T-helper 17 cell (primary cell): Measurements from ENCODE around the gene NPTX1. TPM values are rescaled to one million over a fixed set of nuclear protein-coding genes. Genes with fewer than 3 reads are reported as not detected.

ENCODE experiments used
- ATAC-seq: fragments of 150-1000 bp; cut with Tn5 transposase; 2 replicates; pipeline ENCODE4 v1.10.0; 2021; ENCODE audit warnings: mild to moderate bottlenecking, moderate library complexity
- DNase-seq, 3 donors: peaks; one replicate each; pipeline versions ENCODE4 v3.0.0 to v3.0.0-alpha.2; 2020 to 2021
- H3K9me3 ChIP-seq: one replicate; pipeline ENCODE4 v1.7.0; 2013; ENCODE audit warnings: low read length, mild to moderate bottlenecking; ENCODE audit not compliant: control insufficient read depth, poor library complexity, severe bottlenecking
- H3K27ac Mint-ChIP-seq: one replicate; pipeline ENCODE4 v1.8.0; 2022; ENCODE audit warnings: mild to moderate bottlenecking, moderate library complexity, mixed read lengths
- H3K27me3 Mint-ChIP-seq: one replicate; pipeline ENCODE4 v1.8.0; 2022; ENCODE audit warnings: mixed read lengths
- H3K36me3 Mint-ChIP-seq: one replicate; pipeline ENCODE4 v1.8.0; 2022; ENCODE audit warnings: low read depth, mixed read lengths
- H3K4me1 Mint-ChIP-seq: one replicate; pipeline ENCODE4 v1.8.0; 2022; ENCODE audit warnings: mild to moderate bottlenecking, mixed read lengths
- H3K4me3 Mint-ChIP-seq: one replicate; pipeline ENCODE4 v1.8.0; 2022; ENCODE audit warnings: mild to moderate bottlenecking, moderate library complexity, mixed read lengths
- total RNA-seq, 4 donors: library from RNA in 2 of 4; stranded (reverse) in 2 of 4; gene quantifications; one replicate each; pipeline ENCODE4 v1.2.3 and lab custom pipeline; 2022 to 2026

The NPTX1 gene
- total RNA-seq, 2 donors from 2014 or later: 0.07 to 0.99 TPM

DNA sequence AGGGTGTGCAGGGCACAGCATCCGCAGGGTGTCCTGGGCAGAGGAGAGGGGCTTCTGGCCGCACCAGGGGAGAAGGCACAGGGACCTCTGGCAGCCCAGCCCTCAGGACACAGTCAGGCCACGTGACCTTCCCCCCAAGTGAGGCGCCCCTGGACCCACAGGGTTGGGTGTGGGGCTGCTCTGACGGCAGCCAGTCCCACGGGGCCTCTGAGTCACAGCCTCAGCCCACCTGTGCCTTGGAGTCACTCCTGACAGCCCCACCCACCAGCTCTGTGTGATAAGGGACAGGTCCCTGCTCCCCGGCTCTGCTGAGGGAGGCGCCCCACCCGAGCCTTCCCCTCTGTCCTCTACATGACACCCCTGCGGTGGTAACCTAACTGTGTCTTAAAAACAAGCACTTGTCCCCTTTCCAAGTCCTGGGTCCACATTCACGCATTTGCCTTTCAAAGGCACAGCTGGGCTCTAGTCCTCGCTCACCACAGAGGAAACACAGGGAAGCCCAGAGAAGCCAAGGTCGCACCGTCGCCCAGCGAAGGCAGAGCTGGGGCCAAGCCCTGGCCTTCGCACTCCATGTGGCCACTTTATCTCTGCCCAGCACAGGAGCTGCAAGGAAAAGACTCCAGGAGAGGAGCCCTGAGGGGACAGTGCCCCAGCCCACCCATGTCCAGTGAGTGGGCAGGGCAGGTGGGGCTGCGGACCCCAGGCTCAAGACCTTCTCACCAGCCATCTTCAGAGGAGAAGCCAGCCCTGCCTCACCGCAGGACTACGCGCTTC lies 5.1 kb upstream of the NPTX1 start:
- no peaks in the 10 kb centered on the region for H3K9me3 ChIP-seq
- DNase-seq (no peak), ATAC-seq (no peak)
- Mint-ChIP-seq H3K27me3 (peaks cover 62% of the 10 kb centered on the region), H3K4me3 (no peak overlapping the region), H3K27ac (no peak overlapping the region), H3K36me3 (peaks cover 5% of the 10 kb centered on the region), H3K4me1 (peaks cover 2% of the 10 kb centered on the region)

DNA sequence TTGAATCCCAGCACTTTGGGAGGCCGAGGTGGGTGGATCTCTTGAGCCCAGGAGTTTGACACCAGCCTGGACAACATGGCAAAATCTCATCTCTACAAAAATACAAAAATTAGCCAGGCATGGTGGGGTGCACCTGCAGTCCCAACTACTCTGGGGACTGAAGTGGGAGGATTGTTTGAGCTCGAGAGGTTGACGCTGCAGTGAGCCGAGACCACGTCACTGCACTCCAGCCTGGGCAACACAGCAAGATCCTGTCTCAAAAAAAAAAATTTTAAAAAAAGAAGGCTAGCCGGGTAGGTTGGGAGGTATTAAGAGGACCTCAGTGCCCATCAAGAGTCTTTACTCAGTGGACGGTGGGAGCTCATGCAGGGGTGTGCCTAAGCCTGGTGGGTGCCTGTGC lies 3.8 kb upstream of the NPTX1 start:
- Mint-ChIP-seq H3K36me3 (peaks cover 5% of the 10 kb centered on the region), H3K27me3 (peaks cover 53% of the 10 kb centered on the region), H3K4me3 (no peak overlapping the region), H3K27ac (no peak overlapping the region), H3K4me1 (peaks cover 3% of the 10 kb centered on the region)
- H3K9me3 ChIP-seq: no peaks in the 10 kb centered on the region
- ATAC-seq (no peak), DNase-seq (no peak)

GRCh38 chr17:80479246-80479566 lies 2.8 kb upstream of the NPTX1 start:
- H3K4me3 Mint-ChIP-seq: peak overlapping the region; percentile 49
- ATAC-seq: no peak
- H3K36me3 Mint-ChIP-seq: peaks cover 5% of the 10 kb centered on the region
- H3K9me3 ChIP-seq: no peaks in the 10 kb centered on the region
- no peak for DNase-seq
- H3K27me3 Mint-ChIP-seq: peaks cover 61% of the 10 kb centered on the region
- H3K27ac Mint-ChIP-seq: no peak overlapping the region
- H3K4me1 Mint-ChIP-seq: peaks cover 12% of the 10 kb centered on the region

DNA sequence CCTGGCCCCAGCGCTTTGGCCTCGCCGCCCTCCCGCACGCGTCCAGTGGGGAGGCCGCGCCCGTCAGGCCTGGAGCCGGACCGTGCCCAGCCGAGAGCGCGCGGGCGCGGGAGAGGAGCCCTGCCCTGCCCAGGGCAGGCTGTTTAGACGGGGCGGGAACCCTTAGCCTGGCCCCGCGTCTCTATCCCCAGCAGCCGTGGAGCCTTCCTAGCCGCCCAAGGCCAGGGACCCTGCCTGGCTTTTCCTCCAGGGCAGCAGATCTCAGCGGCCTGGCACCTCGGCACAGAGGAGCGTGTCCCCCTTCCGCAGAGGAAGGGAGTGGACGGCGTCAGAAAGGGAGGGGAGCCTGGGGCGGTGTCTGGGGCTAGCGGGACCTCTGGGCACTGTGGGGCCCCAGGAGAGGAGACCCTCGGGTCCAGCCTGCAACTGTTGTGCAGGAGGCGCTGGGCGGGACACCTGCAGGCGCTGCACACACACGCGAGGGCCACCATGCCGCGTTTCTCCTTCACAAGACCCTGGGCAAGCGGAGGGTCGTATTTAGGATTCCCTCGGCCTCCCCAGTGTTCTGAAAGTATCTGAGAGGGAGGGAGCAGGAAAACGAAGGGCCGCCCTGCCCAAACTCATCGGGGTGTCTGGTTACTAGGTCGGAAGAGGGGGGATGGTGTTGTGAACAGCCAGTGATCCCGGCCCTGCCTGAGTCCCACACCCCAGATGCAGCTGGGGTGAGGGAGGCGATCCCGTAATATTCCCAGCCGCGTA lies 2.3 kb upstream of the NPTX1 start:
- no peaks in the 10 kb centered on the region for H3K9me3 ChIP-seq
- H3K27ac Mint-ChIP-seq: no peak overlapping the region
- no peak for DNase-seq
- no peak for ATAC-seq
- peaks cover 62% of the 10 kb centered on the region for H3K27me3 Mint-ChIP-seq
- H3K4me3 Mint-ChIP-seq: no peak overlapping the region
- peaks cover 12% of the 10 kb centered on the region for H3K4me1 Mint-ChIP-seq
- H3K36me3 Mint-ChIP-seq: peaks cover 5% of the 10 kb centered on the region

DNA sequence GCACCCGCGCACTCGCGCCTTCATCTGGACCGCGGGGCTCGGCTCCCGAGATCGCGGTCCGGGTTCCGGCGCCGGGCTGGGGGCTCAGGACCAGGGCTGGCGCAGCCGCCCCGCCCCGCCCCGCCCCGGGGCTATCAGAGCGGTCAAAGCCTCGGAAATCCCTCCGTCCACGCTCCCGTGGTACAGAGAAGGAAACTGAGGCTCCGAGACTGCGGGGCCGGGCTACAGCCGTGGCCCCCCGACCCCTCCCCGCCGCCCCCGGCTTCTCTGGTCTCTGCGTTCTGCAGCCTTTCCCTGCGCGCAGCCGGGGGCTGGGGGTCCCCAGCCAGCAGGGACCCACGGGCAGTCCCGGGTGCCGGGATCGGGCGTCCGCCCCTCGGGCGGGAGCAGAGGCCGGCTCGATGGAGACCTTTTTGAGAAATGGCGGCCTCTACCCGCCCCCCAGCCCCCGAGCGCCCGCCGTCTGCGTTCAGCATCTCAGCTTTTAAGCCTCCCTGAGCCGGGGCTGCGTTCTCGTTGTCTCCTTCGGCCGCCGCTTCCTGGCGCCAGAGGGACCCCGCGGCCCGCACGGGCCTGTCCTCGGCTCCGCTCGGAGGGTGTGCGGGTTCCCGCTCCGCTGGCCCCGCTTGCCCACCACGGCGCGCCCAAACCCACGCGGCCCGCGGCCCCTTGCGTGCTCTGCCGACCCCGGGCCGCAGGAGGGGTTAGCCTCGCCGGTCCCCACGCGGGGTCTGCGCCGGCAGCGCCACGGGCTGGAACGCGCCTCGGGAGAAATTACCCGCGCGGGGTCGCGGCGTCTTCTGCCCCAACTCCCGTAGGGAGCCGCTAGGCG lies 1.5 kb upstream of the NPTX1 start:
- H3K4me1 Mint-ChIP-seq: peaks cover 12% of the 10 kb centered on the region
- no peak overlapping the region for H3K4me3 Mint-ChIP-seq
- H3K36me3 Mint-ChIP-seq: peaks cover 5% of the 10 kb centered on the region
- H3K27ac Mint-ChIP-seq: no peak overlapping the region
- peaks cover 61% of the 10 kb centered on the region for H3K27me3 Mint-ChIP-seq
- DNase-seq (no peak), ATAC-seq (no peak)
- H3K9me3 ChIP-seq: no peaks in the 10 kb centered on the region

- DNase-seq (no peak), ATAC-seq (no peak)
- H3K4me3 Mint-ChIP-seq: no peak overlapping the region
- no peaks in the 10 kb centered on the region for H3K36me3 Mint-ChIP-seq
- no peaks in the 10 kb centered on the region for H3K9me3 ChIP-seq
- no peak overlapping the region for H3K27ac Mint-ChIP-seq
- peaks cover 60% of the 10 kb centered on the region for H3K27me3 Mint-ChIP-seq
- H3K4me1 Mint-ChIP-seq: peaks cover 15% of the 10 kb centered on the region
Measured at GRCh38 chr17:80476877-80477646, 655 bp upstream of the NPTX1 start.

GRCh38 chr17:80474961-80475909 lies 1.2 kb downstream of the NPTX1 start:
- no peaks in the 10 kb centered on the region for H3K36me3 Mint-ChIP-seq
- no peak overlapping the region for H3K27ac Mint-ChIP-seq
- peaks cover 61% of the 10 kb centered on the region for H3K27me3 Mint-ChIP-seq

GRCh38 chr17:80474231-80474960 lies 2.0 kb downstream of the NPTX1 start:
- peaks cover 18% of the 10 kb centered on the region for H3K4me1 Mint-ChIP-seq
- ATAC-seq: peak; percentile 32
- H3K27ac Mint-ChIP-seq: no peak overlapping the region
- peaks cover 61% of the 10 kb centered on the region for H3K27me3 Mint-ChIP-seq
- DNase-seq: no peak
- H3K9me3 ChIP-seq: no peaks in the 10 kb centered on the region
- H3K36me3 Mint-ChIP-seq: no peaks in the 10 kb centered on the region
- peak overlapping the region; percentile 86 for H3K4me3 Mint-ChIP-seq

More at GRCh38 chr17:80474961-80475909, 1.2 kb downstream of the NPTX1 start:
- ATAC-seq (peak; percentile 31), DNase-seq (no peak)
- peak overlapping the region; percentile 86 for H3K4me3 Mint-ChIP-seq
- peaks cover 18% of the 10 kb centered on the region for H3K4me1 Mint-ChIP-seq
- H3K9me3 ChIP-seq: no peaks in the 10 kb centered on the region

- ATAC-seq: no peak
- Mint-ChIP-seq H3K4me3 (no peak overlapping the region), H3K27me3 (peaks cover 61% of the 10 kb centered on the region), H3K4me1 (peaks cover 16% of the 10 kb centered on the region), H3K36me3 (no peaks in the 10 kb centered on the region), H3K27ac (no peak overlapping the region)
- no peak for DNase-seq
- no peaks in the 10 kb centered on the region for H3K9me3 ChIP-seq
Measured at GRCh38 chr17:80473701-80474100, 2.7 kb downstream of the NPTX1 start.

GRCh38 chr17:80472996-80473395 lies 3.4 kb downstream of the NPTX1 start:
- H3K4me3 Mint-ChIP-seq: no peak overlapping the region
- ATAC-seq: no peak

GRCh38 chr17:80471922-80472321 lies 4.5 kb downstream of the NPTX1 start:
- H3K4me1 Mint-ChIP-seq: peaks cover 16% of the 10 kb centered on the region
- DNase-seq: no peak
- peaks cover 79% of the 10 kb centered on the region for H3K27me3 Mint-ChIP-seq
- no peaks in the 10 kb centered on the region for H3K9me3 ChIP-seq
- H3K27ac Mint-ChIP-seq: no peak overlapping the region
- no peak overlapping the region for H3K4me3 Mint-ChIP-seq
- H3K36me3 Mint-ChIP-seq: no peaks in the 10 kb centered on the region
- ATAC-seq: peak; percentile 54

More at GRCh38 chr17:80472996-80473395, 3.4 kb downstream of the NPTX1 start:
- H3K9me3 ChIP-seq: no peaks in the 10 kb centered on the region
- H3K27me3 Mint-ChIP-seq: peaks cover 68% of the 10 kb centered on the region
- peaks cover 16% of the 10 kb centered on the region for H3K4me1 Mint-ChIP-seq
- DNase-seq: no peak
- H3K27ac Mint-ChIP-seq: no peak overlapping the region
- H3K36me3 Mint-ChIP-seq: no peaks in the 10 kb centered on the region
